K562 (cell line): ENCODE measurements around the gene ANP32B. TPM values are rescaled to one million over a fixed set of nuclear protein-coding genes. Genes with fewer than 3 reads are reported as not detected.

ENCODE experiments used
- E2F4 ChIP-seq: sonication (generic); formaldehyde crosslinking; IDR thresholded peaks from 2 replicates; pipeline ENCODE4 v1.8.0; 2022; ENCODE audit warnings: mild to moderate bottlenecking, low read depth, missing genetic modification reagents
- HNRNPK ChIP-seq: fragments of 200-400 bp; formaldehyde crosslinking; IDR thresholded peaks from one replicate; pipeline ENCODE4 v1.6.1; 2018; ENCODE audit warnings: mild to moderate bottlenecking, low read depth, low read length; ENCODE audit not compliant: poor library complexity, severe bottlenecking
- POLR2AphosphoS5 ChIP-seq: IDR thresholded peaks from 2 replicates; pipeline ENCODE4 v1.6.1; 2011; ENCODE audit warnings: mild to moderate bottlenecking, low read depth, low read length, moderate library complexity; ENCODE audit not compliant: control insufficient read depth, insufficient read depth
- SMARCE1 ChIP-seq: fragments of 450-650 bp; IDR thresholded peaks from 2 replicates; pipeline ENCODE4 v1.7.1; 2016; ENCODE audit warnings: mild to moderate bottlenecking
- TAL1 ChIP-seq: fragments of 450-650 bp; IDR thresholded peaks from 2 replicates; pipeline ENCODE4 v1.6.1; 2016; ENCODE audit warnings: mild to moderate bottlenecking
- ZFX ChIP-seq: sonication (generic); formaldehyde crosslinking; IDR thresholded peaks from 2 replicates; pipeline ENCODE4 v1.8.0; 2022; ENCODE audit warnings: mild to moderate bottlenecking, missing genetic modification reagents, moderate library complexity
- ZNF3 ChIP-seq: fragments of 250-450 bp; sonication (Bioruptor Pico); IDR thresholded peaks from 2 replicates; pipeline ENCODE4 v1.5.0; 2021; ENCODE audit warnings: mild to moderate bottlenecking, moderate library complexity
- ZNF780A ChIP-seq: fragments of 250-450 bp; sonication (Bioruptor Pico); IDR thresholded peaks from 2 replicates; pipeline ENCODE4 v1.5.0; 2021; ENCODE audit warnings: mild to moderate bottlenecking
- polyA plus RNA-seq, 8 experiments: library from polyadenylated mRNA; depleted of rRNA in 4 of 8; stranded (reverse) in 5 of 8; unstranded in 3 of 8; fragments of >200 nt; fragmentation: Nextera tagmentation in 2 of 8; fragmentation: Illumina TruSeq in 1 of 8; extraction: Ambion mirVana in 2 of 8; extraction: Trizol in 1 of 8; gene quantifications; 2 replicates each; pipeline versions ENCODE4 v1.2.1 to v1.2.3, GENCODE V29; 2011 to 2014; ENCODE audit warnings: inconsistent platforms in 1 of 8, missing spikeins in 1 of 8
- total RNA-seq, 7 experiments: library from RNA; depleted of rRNA in 6 of 7; stranded (reverse); fragments of >200 nt in 6 of 7; fragmentation: Illumina TruSeq in 2 of 7; extraction: Trizol in 2 of 7; gene quantifications; 2 replicates each; pipeline versions ENCODE4 v1.2.1 to v1.2.3, GENCODE V29; 2011 to 2021; ENCODE audit warnings: low replicate concordance in 1 of 7
- TF ChIP-seq, protein P1 (sequence below), 2 experiments: fragments of 450-650 bp; formaldehyde crosslinking in 1 of 2; IDR thresholded peaks; 2 replicates each; pipeline versions ENCODE4 v1.4.0 to v1.6.1; 2014 to 2020; ENCODE audit warnings: mild to moderate bottlenecking in 2 of 2, borderline replicate concordance in 1 of 2, low read depth in 1 of 2
- TF ChIP-seq, protein P2 (sequence below): fragments of 450-650 bp; IDR thresholded peaks from 2 replicates; pipeline ENCODE4 v1.6.1; 2016

Gene ANP32B
- total and polyA plus RNA-seq, 9 of the 15 experiments (the other 6 are each of a cell fraction or from before 2014, with no cell fraction given): 68.9 to 815 (median 141) TPM

- TF ChIP-seq HNRNPK (no peak), TAL1 (peak; percentile 87), E2F4 (CRISPR knock-in tag) (no peak), ZNF780A (CRISPR knock-in tag) (no peak), ZFX (CRISPR knock-in tag) (peak; percentile 41; the same call in 1 of the 2 replicates), SMARCE1 (peak; percentile 56; the same call in 1 of the 2 replicates), ZNF3 (CRISPR knock-in tag) (no peak), POLR2AphosphoS5 (peak; percentile 83; the same call in 1 of the 2 replicates)
- TF ChIP-seq, protein P1, sequence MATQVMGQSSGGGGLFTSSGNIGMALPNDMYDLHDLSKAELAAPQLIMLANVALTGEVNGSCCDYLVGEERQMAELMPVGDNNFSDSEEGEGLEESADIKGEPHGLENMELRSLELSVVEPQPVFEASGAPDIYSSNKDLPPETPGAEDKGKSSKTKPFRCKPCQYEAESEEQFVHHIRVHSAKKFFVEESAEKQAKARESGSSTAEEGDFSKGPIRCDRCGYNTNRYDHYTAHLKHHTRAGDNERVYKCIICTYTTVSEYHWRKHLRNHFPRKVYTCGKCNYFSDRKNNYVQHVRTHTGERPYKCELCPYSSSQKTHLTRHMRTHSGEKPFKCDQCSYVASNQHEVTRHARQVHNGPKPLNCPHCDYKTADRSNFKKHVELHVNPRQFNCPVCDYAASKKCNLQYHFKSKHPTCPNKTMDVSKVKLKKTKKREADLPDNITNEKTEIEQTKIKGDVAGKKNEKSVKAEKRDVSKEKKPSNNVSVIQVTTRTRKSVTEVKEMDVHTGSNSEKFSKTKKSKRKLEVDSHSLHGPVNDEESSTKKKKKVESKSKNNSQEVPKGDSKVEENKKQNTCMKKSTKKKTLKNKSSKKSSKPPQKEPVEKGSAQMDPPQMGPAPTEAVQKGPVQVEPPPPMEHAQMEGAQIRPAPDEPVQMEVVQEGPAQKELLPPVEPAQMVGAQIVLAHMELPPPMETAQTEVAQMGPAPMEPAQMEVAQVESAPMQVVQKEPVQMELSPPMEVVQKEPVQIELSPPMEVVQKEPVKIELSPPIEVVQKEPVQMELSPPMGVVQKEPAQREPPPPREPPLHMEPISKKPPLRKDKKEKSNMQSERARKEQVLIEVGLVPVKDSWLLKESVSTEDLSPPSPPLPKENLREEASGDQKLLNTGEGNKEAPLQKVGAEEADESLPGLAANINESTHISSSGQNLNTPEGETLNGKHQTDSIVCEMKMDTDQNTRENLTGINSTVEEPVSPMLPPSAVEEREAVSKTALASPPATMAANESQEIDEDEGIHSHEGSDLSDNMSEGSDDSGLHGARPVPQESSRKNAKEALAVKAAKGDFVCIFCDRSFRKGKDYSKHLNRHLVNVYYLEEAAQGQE (IDR thresholded peaks at IDR 0.05; ENCODE audit: borderline replicate concordance): no peak
- TF ChIP-seq, protein P1 (CRISPR knock-in tag; IDR thresholded peaks at IDR 0.05; ENCODE audit: low read depth): no peak
- TF ChIP-seq, protein P2, sequence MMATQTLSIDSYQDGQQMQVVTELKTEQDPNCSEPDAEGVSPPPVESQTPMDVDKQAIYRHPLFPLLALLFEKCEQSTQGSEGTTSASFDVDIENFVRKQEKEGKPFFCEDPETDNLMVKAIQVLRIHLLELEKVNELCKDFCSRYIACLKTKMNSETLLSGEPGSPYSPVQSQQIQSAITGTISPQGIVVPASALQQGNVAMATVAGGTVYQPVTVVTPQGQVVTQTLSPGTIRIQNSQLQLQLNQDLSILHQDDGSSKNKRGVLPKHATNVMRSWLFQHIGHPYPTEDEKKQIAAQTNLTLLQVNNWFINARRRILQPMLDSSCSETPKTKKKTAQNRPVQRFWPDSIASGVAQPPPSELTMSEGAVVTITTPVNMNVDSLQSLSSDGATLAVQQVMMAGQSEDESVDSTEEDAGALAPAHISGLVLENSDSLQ: peak; percentile 16; the same call in 1 of the 2 replicates
Observed at GRCh38 chr9:97940233-97940632, 42.9 kb upstream of the ANP32B start (continued).
